Activated T-helper 2 cell treated with anti-CD3 and anti-CD28 coated beads, Interferon-gamma antibody, Interleukin-2, Interleukin-4, amounts not matched to agents 10 μg/mL and 5 μg/mL and 100 μg/mL, durations not matched to agents 14 hours and 24 hours and 36 hours (primary cell): ENCODE data around the gene OR2A2. TPM values are rescaled to one million over a fixed set of nuclear protein-coding genes. Genes with fewer than 3 reads are reported as not detected.

ENCODE experiments used
- DNase-seq: peaks from one replicate; pipeline ENCODE4 v3.0.0; 2021; ENCODE audit warnings: low spot score
- H3K27ac Mint-ChIP-seq: one replicate; pipeline ENCODE4 v1.8.0; 2021; ENCODE audit warnings: mixed read lengths
- H3K27me3 Mint-ChIP-seq: one replicate; pipeline ENCODE4 v1.8.0; 2021; ENCODE audit warnings: low read depth, mixed read lengths
- H3K36me3 Mint-ChIP-seq: one replicate; pipeline ENCODE4 v1.8.0; 2021; ENCODE audit warnings: low read depth, mixed read lengths
- H3K4me1 Mint-ChIP-seq: one replicate; pipeline ENCODE4 v1.8.0; 2021; ENCODE audit warnings: low read depth, mixed read lengths
- H3K4me3 Mint-ChIP-seq: one replicate; pipeline ENCODE4 v1.8.0; 2021; ENCODE audit warnings: low read depth, mild to moderate bottlenecking, moderate library complexity, mixed read lengths
- H3K9me3 Mint-ChIP-seq: one replicate; pipeline ENCODE4 v1.8.0; 2021; ENCODE audit warnings: mixed read lengths
- intact Hi-C: fragments of 100-400 bp; cut with micrococcal nuclease; formaldehyde crosslinking; loops from one replicate; pipeline ENCODE4 v1.15.1; 2023
- total RNA-seq: library from RNA; stranded (reverse); gene quantifications from 2 replicates; pipeline ENCODE4 v1.2.3, GENCODE V29; 2022

The OR2A2 gene
- total RNA-seq, 1 donor from 2014 or later = not detected

GRCh38 chr7:144158861-144159260, 49.5 kb downstream of the OR2A2 start:
- intact Hi-C loops = no loop called here
- no peak overlapping the region for H3K4me3 Mint-ChIP-seq
- no peaks in the 10 kb centered on the region for H3K4me1 Mint-ChIP-seq
- no peak for DNase-seq
- no peaks in the 10 kb centered on the region for H3K36me3 Mint-ChIP-seq
- peaks cover 11% of the 10 kb centered on the region for H3K27me3 Mint-ChIP-seq
- H3K9me3 Mint-ChIP-seq = no peaks in the 10 kb centered on the region
- H3K27ac Mint-ChIP-seq = no peak overlapping the region

Other genes starting within 250 kb of the OR2A2 start
- 18.4 and 22.7 TPM in 2 replicates for gene TCAF1, start 207.4 kb upstream of the OR2A2 start, total RNA-seq
- not detected in 2 replicates for gene OR2F2, start 174.3 kb upstream of the OR2A2 start, total RNA-seq
- gene OR2F1, start 154.7 kb upstream of the OR2A2 start, total RNA-seq = not detected in 2 replicates
- gene OR6B1, start 109.3 kb upstream of the OR2A2 start, total RNA-seq = not detected in 2 replicates
- not detected in 2 replicates for gene OR2A5, start 60.6 kb upstream of the OR2A2 start, total RNA-seq
- not detected in 2 replicates for gene OR2A25, start 39.8 kb upstream of the OR2A2 start, total RNA-seq
- gene OR2A12, start 23.3 kb upstream of the OR2A2 start, total RNA-seq = not detected in 2 replicates
- gene OR2A14, start 13.6 kb downstream of the OR2A2 start, total RNA-seq = not detected in 2 replicates
- gene CTAGE4, start 73.9 kb downstream of the OR2A2 start, total RNA-seq = 1.2 and 1.6 TPM in 2 replicates
- gene ARHGEF35, start 86.2 kb downstream of the OR2A2 start, total RNA-seq = 3.6 and 4.1 TPM in 2 replicates
- 0.09 TPM in 1 of 2 replicates, not detected in the other for gene OR2A42, start 130.0 kb downstream of the OR2A2 start, total RNA-seq
- 2.2 and 2.5 TPM in 2 replicates for gene OR2A7, start 155.2 kb downstream of the OR2A2 start, total RNA-seq
- 1.2 and 2.1 TPM in 2 replicates for gene CTAGE8, start 159.7 kb downstream of the OR2A2 start, total RNA-seq
- gene OR2A1, start 202.8 kb downstream of the OR2A2 start, total RNA-seq = not detected in 2 replicates
- 10.8 TPM in 2 replicates for gene ARHGEF5, start 245.8 kb downstream of the OR2A2 start, total RNA-seq